AG04450 (cell line): ENCODE data around the gene RNF31. TPM values are rescaled to one million over a fixed set of nuclear protein-coding genes. Genes with fewer than 3 reads are reported as not detected.

ENCODE experiments used
- CTCF ChIA-PET: fragments of 300-600, 350-600 bp; formaldehyde crosslinking; extraction: SDS; loops from one replicate; lab custom pipeline; 2022; ENCODE audit warnings: antibody characterized with exemption, inconsistent platforms; lab: Charles Lee
- POLR2A ChIA-PET: fragments of 350-600 bp; formaldehyde crosslinking; extraction: SDS; loops from one replicate; lab custom pipeline; 2021; ENCODE audit warnings: antibody characterized with exemption, inconsistent platforms; lab: Yijun Ruan, JAX
- DNase-seq: peaks from one replicate; pipeline ENCODE4 v3.0.0-alpha.2; 2011; ENCODE audit warnings: low read depth, low spot score
- H3K27ac ChIP-seq: one replicate; pipeline ENCODE4 v1.5.1; 2012; ENCODE audit warnings: low read depth, low read length, control low read depth
- H3K27me3 ChIP-seq: one replicate; pipeline ENCODE4 v1.6.0; 2012; ENCODE audit warnings: low read length; ENCODE audit not compliant: control insufficient read depth, insufficient read depth
- H3K4me3 ChIP-seq: 2 replicates; pipeline ENCODE4 v1.5.1; 2011; ENCODE audit warnings: mild to moderate bottlenecking, low read depth, low read length, control low read depth
- H3K9me3 ChIP-seq: 2 replicates; pipeline ENCODE4 v1.5.1; 2012; ENCODE audit warnings: low read length; ENCODE audit not compliant: control insufficient read depth, insufficient read depth
- polyA plus RNA-seq: library from polyadenylated mRNA; depleted of rRNA; stranded (reverse); fragments of >200 nt; gene quantifications from 2 replicates; pipeline ENCODE4 v1.2.3, GENCODE V29; 2011
- TF ChIP-seq, protein P1 (sequence below): IDR thresholded peaks from 2 replicates; pipeline ENCODE4 v1.5.1; 2011; ENCODE audit warnings: low read depth, low read length, control low read depth, inconsistent platforms

RNF31 gene
- polyA plus RNA-seq, 1 experiment: 7.4 TPM

GRCh38 chr14:24159777-24160498 is 12.6 kb downstream of the RNF31 start:
- H3K27ac ChIP-seq: peak overlapping the region; percentile 61

DNA sequence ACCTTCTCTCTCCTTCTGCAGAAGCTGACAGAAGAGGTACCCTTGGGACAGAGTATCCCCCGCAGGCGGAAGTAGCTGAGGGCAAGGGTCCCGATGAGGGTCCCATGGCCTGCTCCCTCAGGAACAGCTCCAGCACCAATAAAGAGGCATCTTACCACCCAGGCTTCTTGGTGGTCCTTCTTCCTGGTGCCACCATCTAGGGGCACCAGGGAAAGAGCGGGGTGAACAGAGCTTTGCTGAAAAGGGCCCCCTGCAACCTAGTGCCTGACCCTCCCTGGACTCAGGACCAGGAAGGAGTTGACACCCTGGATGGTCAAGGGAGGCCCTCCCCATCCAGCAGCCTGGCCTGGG is 13.2 kb downstream of the RNF31 start:
- ChIA-PET CTCF (interaction anchor here (0.6 to 3.5 kb wide), 21 partner anchors 10 to 140 kb away, joined by 3 to 54 read pairs (median 9); partner anchors contain the start of genes CHMP4A, DCAF11, IPO4 and NRL), POLR2A (interaction anchor here (0.8 to 2.1 kb wide), 7 partner anchors 12 to 53 kb away, joined by 3 to 12 read pairs (median 4); partner anchors contain the start of genes CHMP4A, DCAF11, NRL and PSME1)
- H3K9me3 ChIP-seq: no peaks in the 10 kb centered on the region
- TF ChIP-seq, protein P1, sequence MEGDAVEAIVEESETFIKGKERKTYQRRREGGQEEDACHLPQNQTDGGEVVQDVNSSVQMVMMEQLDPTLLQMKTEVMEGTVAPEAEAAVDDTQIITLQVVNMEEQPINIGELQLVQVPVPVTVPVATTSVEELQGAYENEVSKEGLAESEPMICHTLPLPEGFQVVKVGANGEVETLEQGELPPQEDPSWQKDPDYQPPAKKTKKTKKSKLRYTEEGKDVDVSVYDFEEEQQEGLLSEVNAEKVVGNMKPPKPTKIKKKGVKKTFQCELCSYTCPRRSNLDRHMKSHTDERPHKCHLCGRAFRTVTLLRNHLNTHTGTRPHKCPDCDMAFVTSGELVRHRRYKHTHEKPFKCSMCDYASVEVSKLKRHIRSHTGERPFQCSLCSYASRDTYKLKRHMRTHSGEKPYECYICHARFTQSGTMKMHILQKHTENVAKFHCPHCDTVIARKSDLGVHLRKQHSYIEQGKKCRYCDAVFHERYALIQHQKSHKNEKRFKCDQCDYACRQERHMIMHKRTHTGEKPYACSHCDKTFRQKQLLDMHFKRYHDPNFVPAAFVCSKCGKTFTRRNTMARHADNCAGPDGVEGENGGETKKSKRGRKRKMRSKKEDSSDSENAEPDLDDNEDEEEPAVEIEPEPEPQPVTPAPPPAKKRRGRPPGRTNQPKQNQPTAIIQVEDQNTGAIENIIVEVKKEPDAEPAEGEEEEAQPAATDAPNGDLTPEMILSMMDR: no peak
- H3K27ac ChIP-seq: peak overlapping the region; percentile 61
- no peak for DNase-seq
- H3K27me3 ChIP-seq: no peaks in the 10 kb centered on the region
- no peak overlapping the region for H3K4me3 ChIP-seq

More at GRCh38 chr14:24159777-24160498, 12.6 kb downstream of the RNF31 start:
- DNase-seq: no peak
- TF ChIP-seq, protein P1: no peak
- H3K27me3 ChIP-seq: no peaks in the 10 kb centered on the region
- no peaks in the 10 kb centered on the region for H3K9me3 ChIP-seq
- ChIA-PET CTCF (interaction anchor here (0.6 to 3.5 kb wide), 12 partner anchors 9 to 136 kb away, joined by 3 to 54 read pairs (median 10); partner anchors contain the start of genes CHMP4A, IPO4, PSME1 and PSME2), POLR2A (interaction anchor here (1.3 to 2.1 kb wide), 3 partner anchors 13 to 54 kb away, joined by 5 to 12 read pairs (median 6); partner anchors contain the start of genes CHMP4A, PSME1 and RNF31)
- H3K4me3 ChIP-seq: no peak overlapping the region

GRCh38 chr14:24160850-24161804 is 13.8 kb downstream of the RNF31 start, which contains the start of gene IRF9:
IRF9 (plus strand) TSS chr14:24161265; CDS start chr14:24162145, 880 bp downstream.
- Histone ChIP-seq H3K27me3 (no peaks in the 10 kb centered on the region), H3K9me3 (no peaks in the 10 kb centered on the region), H3K4me3 (peak within 1 kb of the TSS; percentile 94), H3K27ac (peak within 1 kb of the TSS; percentile 61)
- POLR2A ChIA-PET: interaction anchor here (0.6 to 2.1 kb wide), 10 partner anchors 11 to 52 kb away, joined by 3 to 12 read pairs (median 4); partner anchors contain the start of genes CHMP4A, DCAF11, EMC9 and NRL
- DNase-seq: peak; percentile 85
- TF ChIP-seq, protein P1: peak; percentile 89
- CTCF ChIA-PET: interaction anchor here (0.5 to 3.5 kb wide), 39 partner anchors 10 to 1185 kb away, joined by 3 to 54 read pairs (median 5); partner anchors contain the start of genes CHMP4A, CIDEB, DCAF11 and EMC9

DNA sequence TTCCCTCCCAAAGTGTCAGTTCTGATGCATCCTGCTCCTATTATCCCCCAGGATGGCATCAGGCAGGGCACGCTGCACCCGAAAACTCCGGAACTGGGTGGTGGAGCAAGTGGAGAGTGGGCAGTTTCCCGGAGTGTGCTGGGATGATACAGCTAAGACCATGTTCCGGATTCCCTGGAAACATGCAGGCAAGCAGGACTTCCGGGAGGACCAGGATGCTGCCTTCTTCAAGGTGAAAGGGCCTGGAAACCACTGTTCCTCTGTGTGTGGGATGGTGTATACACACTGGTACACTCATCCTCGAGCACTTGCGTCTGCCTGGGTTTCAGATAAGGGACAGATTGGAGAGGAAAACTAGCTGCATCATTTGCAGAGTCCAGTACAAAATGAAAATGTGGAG is 14.8 kb downstream of the RNF31 start:
- POLR2A ChIA-PET: interaction anchor here (0.9 to 2.1 kb wide), 3 partner anchors 13 to 21 kb away, joined by 7 to 12 read pairs (median 9); partner anchors contain the start of genes EMC9 and RNF31
- CTCF ChIA-PET: interaction anchor here (0.9 to 3.5 kb wide), 11 partner anchors 9 to 134 kb away, joined by 3 to 54 read pairs (median 16); partner anchors contain the start of genes DCAF11, NRL, PSME2 and RNF31
- H3K27ac ChIP-seq: no peak overlapping the region
- H3K9me3 ChIP-seq: no peaks in the 10 kb centered on the region
- DNase-seq: no peak
- peak overlapping the region; percentile 94 for H3K4me3 ChIP-seq
- TF ChIP-seq, protein P1: no peak
- H3K27me3 ChIP-seq: no peaks in the 10 kb centered on the region
